ENCODE results near the gene TTYH3. TPM values are rescaled to one million over a fixed set of nuclear protein-coding genes. Genes with fewer than 3 reads are reported as not detected.

The TTYH3 gene
- total and polyA plus RNA-seq, 2 of the 13 experiments (the other 11 are each of a cell fraction or from before 2014, with no cell fraction given): 26.3 to 50.0 TPM

GRCh38 chr7:2622869-2623697 lies 8.7 kb upstream of the TTYH3 start (continued):
- TF ChIP-seq, protein P1, sequence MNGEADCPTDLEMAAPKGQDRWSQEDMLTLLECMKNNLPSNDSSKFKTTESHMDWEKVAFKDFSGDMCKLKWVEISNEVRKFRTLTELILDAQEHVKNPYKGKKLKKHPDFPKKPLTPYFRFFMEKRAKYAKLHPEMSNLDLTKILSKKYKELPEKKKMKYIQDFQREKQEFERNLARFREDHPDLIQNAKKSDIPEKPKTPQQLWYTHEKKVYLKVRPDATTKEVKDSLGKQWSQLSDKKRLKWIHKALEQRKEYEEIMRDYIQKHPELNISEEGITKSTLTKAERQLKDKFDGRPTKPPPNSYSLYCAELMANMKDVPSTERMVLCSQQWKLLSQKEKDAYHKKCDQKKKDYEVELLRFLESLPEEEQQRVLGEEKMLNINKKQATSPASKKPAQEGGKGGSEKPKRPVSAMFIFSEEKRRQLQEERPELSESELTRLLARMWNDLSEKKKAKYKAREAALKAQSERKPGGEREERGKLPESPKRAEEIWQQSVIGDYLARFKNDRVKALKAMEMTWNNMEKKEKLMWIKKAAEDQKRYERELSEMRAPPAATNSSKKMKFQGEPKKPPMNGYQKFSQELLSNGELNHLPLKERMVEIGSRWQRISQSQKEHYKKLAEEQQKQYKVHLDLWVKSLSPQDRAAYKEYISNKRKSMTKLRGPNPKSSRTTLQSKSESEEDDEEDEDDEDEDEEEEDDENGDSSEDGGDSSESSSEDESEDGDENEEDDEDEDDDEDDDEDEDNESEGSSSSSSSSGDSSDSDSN (CRISPR knock-in tag; IDR thresholded peaks at IDR 0.05): peak; percentile 56
- TF ChIP-seq PCBP1 (IDR thresholded peaks at IDR 0.05; ENCODE audit: borderline replicate concordance, low read depth, low read length): no peak
- TF ChIP-seq TP53 (CRISPR knock-in tag; conservative IDR thresholded peaks at IDR 0.05): no peak
- no peak for TF ChIP-seq ZSCAN20 (CRISPR knock-in tag; IDR thresholded peaks at IDR 0.05; ENCODE audit: borderline replicate concordance)
- TF ChIP-seq ZNF44 (CRISPR knock-in tag; IDR thresholded peaks at IDR 0.05): no peak
- TF ChIP-seq MXD4 (CRISPR knock-in tag; IDR thresholded peaks at IDR 0.05): peak; percentile 78; the same call in 1 of the 2 replicates
- peak; percentile 81 for TF ChIP-seq NR2F2 (IDR thresholded peaks at IDR 0.05; ENCODE audit: borderline replicate concordance, low read depth)
- no peak for TF ChIP-seq ZNF569 (CRISPR knock-in tag; IDR thresholded peaks at IDR 0.05; ENCODE audit: borderline replicate concordance)
- TF ChIP-seq ZFP41 (CRISPR knock-in tag; IDR thresholded peaks at IDR 0.05; ENCODE audit: borderline replicate concordance): no peak
- TF ChIP-seq ZNF558 (CRISPR knock-in tag; IDR thresholded peaks at IDR 0.05; ENCODE audit: borderline replicate concordance): no peak
- TF ChIP-seq MED1 (CRISPR knock-in tag; IDR thresholded peaks at IDR 0.05): peak; percentile 96
- TF ChIP-seq IRF1 (CRISPR knock-in tag; IDR thresholded peaks at IDR 0.05; ENCODE audit: low read depth): peak; percentile 39; the same call in 1 of the 2 replicates
- peak; percentile 44 for TF ChIP-seq YY1 (IDR thresholded peaks at IDR 0.05; ENCODE audit: insufficient read depth, insufficient replicate concordance, low read depth, low read length)
- TF ChIP-seq KMT2B (CRISPR knock-in tag; IDR thresholded peaks at IDR 0.05): peak; percentile 38; the same call in 1 of the 2 replicates
- TF ChIP-seq HOXA5 (CRISPR knock-in tag; IDR thresholded peaks at IDR 0.05): peak; percentile 77; the same call in 1 of the 2 replicates
- TF ChIP-seq SOX5 (CRISPR knock-in tag; IDR thresholded peaks at IDR 0.05; ENCODE audit: borderline replicate concordance): peak; percentile 74; the same call in 1 of the 2 replicates
- TF ChIP-seq ZFP36 (IDR thresholded peaks at IDR 0.05; ENCODE audit: borderline replicate concordance, low read depth, low read length, partially characterized antibody): no peak
- TF ChIP-seq KLF12 (CRISPR knock-in tag; IDR thresholded peaks at IDR 0.05; ENCODE audit: borderline replicate concordance): peak; percentile 81; the same call in 1 of the 2 replicates
- TF ChIP-seq RAD21 (CRISPR knock-in tag; IDR thresholded peaks at IDR 0.05): no peak
- TF ChIP-seq FOSL2 (CRISPR knock-in tag; IDR thresholded peaks at IDR 0.05): 0 out of 2 replicates have a peak, but pooled peaks have one; percentile 11
- TF ChIP-seq CERS6 (CRISPR knock-in tag; IDR thresholded peaks at IDR 0.05): no peak
- no peak for TF ChIP-seq CHD2 (IDR thresholded peaks at IDR 0.05; ENCODE audit: low read depth, low read length)
- no peak for TF ChIP-seq SAFB2 (CRISPR knock-in tag; IDR thresholded peaks at IDR 0.05; ENCODE audit: borderline replicate concordance, low read depth)
- TF ChIP-seq GATAD2A (CRISPR knock-in tag; IDR thresholded peaks at IDR 0.05): peak; percentile 94
- TF ChIP-seq E2F5 (CRISPR knock-in tag; conservative IDR thresholded peaks at IDR 0.05): no peak; the same call in 1 of the 2 replicates
- TF ChIP-seq ZNF33B (CRISPR knock-in tag; IDR thresholded peaks at IDR 0.05): peak; percentile 15; the same call in 1 of the 2 replicates

All from HepG2 (cell line).